ENCODE measurements around the gene IRF6. TPM values are rescaled to one million over a fixed set of nuclear protein-coding genes. Genes with fewer than 3 reads are reported as not detected.

Gene IRF6
- total RNA-seq, 2 experiments from 2014 or later, result 1.7 to 2.0 TPM

DNA sequence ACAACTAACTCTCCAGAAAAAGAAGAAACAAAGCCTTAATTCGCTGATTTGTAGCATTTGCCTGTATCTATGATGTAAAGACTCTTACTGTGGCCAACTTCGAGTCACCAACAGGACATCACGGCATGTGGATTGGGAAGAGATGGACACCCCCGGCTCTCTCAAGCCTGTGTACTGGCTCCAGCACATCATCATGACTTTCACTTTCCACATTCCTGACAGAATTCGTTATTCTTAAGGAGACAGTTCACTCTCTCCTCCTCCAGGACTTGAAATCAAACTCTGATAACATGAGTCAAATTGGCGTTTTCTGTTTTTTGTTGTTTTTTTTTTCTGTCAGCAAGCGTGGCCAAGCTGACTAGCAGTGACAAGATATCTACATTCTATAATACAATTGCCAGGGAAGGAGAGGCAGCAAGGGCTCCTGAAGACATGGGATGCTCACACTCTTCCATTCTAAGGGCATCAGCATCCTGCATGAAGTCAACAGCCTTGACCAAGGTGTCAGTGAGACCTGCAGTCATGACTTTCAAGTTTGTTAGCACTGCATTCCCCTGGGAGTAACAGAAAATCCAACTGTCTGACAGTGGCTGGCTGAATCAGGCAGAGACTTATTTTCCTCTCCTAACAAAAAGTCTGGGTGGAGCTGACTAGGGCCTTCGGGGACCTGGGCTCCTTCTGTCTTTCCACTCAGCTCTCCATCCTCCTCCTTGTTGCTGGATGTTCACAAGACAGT lies 63.4 kb downstream of the IRF6 start:
- Mint-ChIP-seq H3K9me3 (no peaks in the 10 kb centered on the region), H3K27ac (peak overlapping the region; percentile 27), H3K4me3 (no peak overlapping the region), H3K27me3 (no peaks in the 10 kb centered on the region), H3K36me3 (no peaks in the 10 kb centered on the region), H3K4me1 (peaks cover 14% of the 10 kb centered on the region)
- POLR2A ChIA-PET, result interaction anchor here (1.5 kb wide), 1 partner anchor 27 kb away, joined by 8 read pairs; no protein-coding TSS in a partner anchor
- no peak for ATAC-seq (ENCODE audit: low read depth)
- DNase-seq, result no peak

GRCh38 chr1:209741889-209742288 lies 64.1 kb downstream of the IRF6 start:
- ATAC-seq (ENCODE audit: low read depth), result no peak
- no peaks in the 10 kb centered on the region for H3K36me3 Mint-ChIP-seq
- no peaks in the 10 kb centered on the region for H3K27me3 Mint-ChIP-seq
- peaks cover 14% of the 10 kb centered on the region for H3K4me1 Mint-ChIP-seq
- no peak overlapping the region for H3K4me3 Mint-ChIP-seq
- peak overlapping the region; percentile 51 for H3K27ac Mint-ChIP-seq
- DNase-seq, result no peak
- POLR2A ChIA-PET, result no interaction called here
- peaks cover 2% of the 10 kb centered on the region for H3K9me3 Mint-ChIP-seq

DNA sequence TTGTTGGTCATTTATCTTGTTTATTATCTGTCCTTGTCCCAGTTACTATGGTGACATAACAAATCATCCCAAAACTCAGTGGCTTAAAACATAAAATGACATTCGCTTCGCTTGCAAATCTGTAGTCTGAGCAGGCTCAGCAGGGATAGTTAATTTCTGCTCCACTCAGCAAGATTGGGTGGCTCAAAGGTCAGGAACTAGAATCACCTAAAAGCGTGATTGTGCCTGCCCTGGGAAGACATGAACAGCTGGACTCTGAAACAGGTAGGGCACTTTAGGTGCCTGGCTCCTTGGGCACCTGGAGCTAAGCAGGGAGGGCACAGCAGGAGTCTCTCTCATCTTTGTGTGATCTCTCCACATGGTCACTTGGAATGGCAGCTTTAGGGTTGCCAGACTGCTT lies 64.7 kb downstream of the IRF6 start:
- Mint-ChIP-seq H3K4me3 (no peak overlapping the region), H3K9me3 (peaks cover 2% of the 10 kb centered on the region), H3K27ac (no peak overlapping the region), H3K36me3 (no peaks in the 10 kb centered on the region), H3K27me3 (no peaks in the 10 kb centered on the region), H3K4me1 (peaks cover 9% of the 10 kb centered on the region)
- ATAC-seq (ENCODE audit: low read depth), result no peak
- POLR2A ChIA-PET, result no interaction called here
- no peak for DNase-seq

- peaks cover 2% of the 10 kb centered on the region for H3K9me3 Mint-ChIP-seq
- no peak overlapping the region for H3K4me3 Mint-ChIP-seq
- no peak overlapping the region for H3K27ac Mint-ChIP-seq
- no peaks in the 10 kb centered on the region for H3K27me3 Mint-ChIP-seq
- H3K4me1 Mint-ChIP-seq, result peaks cover 9% of the 10 kb centered on the region
- DNase-seq (no peak), ATAC-seq (ENCODE audit: low read depth) (no peak)
- no peaks in the 10 kb centered on the region for H3K36me3 Mint-ChIP-seq
- POLR2A ChIA-PET, result no interaction called here
Measured at GRCh38 chr1:209738270-209738669, 67.7 kb downstream of the IRF6 start.

GRCh38 chr1:209737118-209737505 lies 68.8 kb downstream of the IRF6 start:
- no peak for DNase-seq
- POLR2A ChIA-PET, result no interaction called here
- H3K9me3 Mint-ChIP-seq, result peaks cover 2% of the 10 kb centered on the region
- H3K4me3 Mint-ChIP-seq, result no peak overlapping the region
- no peak for ATAC-seq (ENCODE audit: low read depth)
- no peaks in the 10 kb centered on the region for H3K36me3 Mint-ChIP-seq
- peaks cover 4% of the 10 kb centered on the region for H3K4me1 Mint-ChIP-seq
- no peak overlapping the region for H3K27ac Mint-ChIP-seq
- H3K27me3 Mint-ChIP-seq, result no peaks in the 10 kb centered on the region

DNA sequence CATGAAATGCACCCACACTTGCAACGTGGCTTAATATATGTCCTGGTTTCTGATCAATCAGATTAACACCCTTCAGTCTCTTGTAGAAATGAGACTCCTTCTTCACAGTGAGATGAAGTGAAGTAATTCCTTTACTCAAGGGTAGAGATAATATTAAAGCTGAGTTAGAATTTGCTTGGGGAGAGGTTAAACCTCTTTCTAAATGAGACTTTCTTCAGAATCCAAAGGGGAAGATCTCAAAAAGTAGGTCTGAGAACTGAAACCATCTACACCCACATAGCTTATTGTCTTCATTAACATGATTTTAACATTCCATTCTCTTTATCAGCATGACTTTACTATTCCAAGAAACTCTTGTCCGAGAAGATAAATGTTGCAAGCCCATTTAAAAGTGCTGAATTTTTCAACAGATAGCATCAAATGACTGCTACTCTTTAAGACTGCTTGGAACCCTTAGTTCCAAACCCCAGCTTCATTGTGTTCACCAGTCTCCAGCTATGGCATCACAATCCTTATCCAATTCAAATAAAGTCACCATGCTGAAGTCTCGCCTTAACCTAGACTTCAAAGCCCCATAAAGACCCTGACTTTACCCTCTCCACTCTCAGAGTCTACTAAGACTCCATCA lies 69.3 kb downstream of the IRF6 start:
- no peaks in the 10 kb centered on the region for H3K36me3 Mint-ChIP-seq

More for the DNA sequence above, 69.3 kb downstream of the IRF6 start:
- ATAC-seq (ENCODE audit: low read depth), result no peak
- Mint-ChIP-seq H3K4me3 (no peak overlapping the region), H3K27me3 (no peaks in the 10 kb centered on the region), H3K27ac (no peak overlapping the region), H3K4me1 (no peaks in the 10 kb centered on the region), H3K9me3 (peaks cover 2% of the 10 kb centered on the region)
- DNase-seq, result no peak
- POLR2A ChIA-PET, result interaction anchor here (1.4 kb wide), 1 partner anchor 36 kb away, joined by 3 read pairs; no protein-coding TSS in a partner anchor

Other genes with a start within 250 kb of the IRF6 start
- not detected for gene CAMK1G, start 222.4 kb downstream of the IRF6 start, total RNA-seq
- gene LAMB3, start 153.7 kb downstream of the IRF6 start, total RNA-seq, result under 1 TPM; 0.83 to 0.96 TPM
- under 1 TPM; 0.37 to 0.47 TPM for gene G0S2, start 130.7 kb downstream of the IRF6 start, total RNA-seq
- not detected for gene HSD11B1, start 101.3 kb downstream of the IRF6 start, total RNA-seq
- 100 to 1,000 TPM; 392 to 403 TPM for gene TRAF3IP3, start 50.1 kb downstream of the IRF6 start, total RNA-seq
- gene C1orf74, start 21.6 kb downstream of the IRF6 start, total RNA-seq, result 1 to 10 TPM; 2.2 to 2.8 TPM
- 1 to 10 TPM; 7.5 to 7.7 TPM for gene UTP25, start 21.8 kb upstream of the IRF6 start, total RNA-seq
- gene SYT14, start 132.1 kb upstream of the IRF6 start, total RNA-seq, result not detected